HFFc6 (cell line): ENCODE results near the gene UBE2E2. TPM values are rescaled to one million over a fixed set of nuclear protein-coding genes. Genes with fewer than 3 reads are reported as not detected.

ENCODE experiments used
- DNase-seq: peaks from one replicate; pipeline ENCODE4 v3.0.0-alpha.2; 2018
- H3K27ac Mint-ChIP-seq: 2 replicates; pipeline ENCODE4 v1.8.0; 2020; ENCODE audit warnings: mild to moderate bottlenecking, mixed read lengths
- H3K27me3 Mint-ChIP-seq: 2 replicates; pipeline ENCODE4 v1.8.0; 2021; ENCODE audit warnings: mild to moderate bottlenecking, moderate library complexity, mixed read lengths; ENCODE audit not compliant: insufficient read depth
- H3K36me3 Mint-ChIP-seq: 2 replicates; pipeline ENCODE4 v1.8.0; 2021; ENCODE audit warnings: low read depth, mixed read lengths
- H3K4me1 Mint-ChIP-seq: 2 replicates; pipeline ENCODE4 v1.8.0; 2020; ENCODE audit warnings: low read depth, mixed read lengths
- H3K4me3 Mint-ChIP-seq: 2 replicates; pipeline ENCODE4 v1.8.0; 2020; ENCODE audit warnings: mild to moderate bottlenecking, moderate library complexity, mixed read lengths
- H3K9me3 Mint-ChIP-seq: 2 replicates; pipeline ENCODE4 v1.8.0; 2020; ENCODE audit warnings: mild to moderate bottlenecking, mixed read lengths
- CTCF ChIP-seq: fragments of 200-600 bp; sonication (generic); IDR thresholded peaks from 2 replicates; pipeline ENCODE4 v1.5.0; 2021; ENCODE audit warnings: antibody characterized with exemption, mild to moderate bottlenecking
- total RNA-seq, 6 experiments: library from RNA; stranded (reverse); fragmentation: NEBNext Ultra II Directional; extraction: Animal tissue kit (Norgen Biotek cat#: 25700); gene quantifications; 2 replicates in 1 of 6; 3 replicates in 5 of 6; pipeline ENCODE4 v1.2.3, GENCODE V29; 2021

The UBE2E2 gene
- total RNA-seq, 6 experiments from 2014 or later: 38.2 to 53.0 (median 47.2) TPM

DNA sequence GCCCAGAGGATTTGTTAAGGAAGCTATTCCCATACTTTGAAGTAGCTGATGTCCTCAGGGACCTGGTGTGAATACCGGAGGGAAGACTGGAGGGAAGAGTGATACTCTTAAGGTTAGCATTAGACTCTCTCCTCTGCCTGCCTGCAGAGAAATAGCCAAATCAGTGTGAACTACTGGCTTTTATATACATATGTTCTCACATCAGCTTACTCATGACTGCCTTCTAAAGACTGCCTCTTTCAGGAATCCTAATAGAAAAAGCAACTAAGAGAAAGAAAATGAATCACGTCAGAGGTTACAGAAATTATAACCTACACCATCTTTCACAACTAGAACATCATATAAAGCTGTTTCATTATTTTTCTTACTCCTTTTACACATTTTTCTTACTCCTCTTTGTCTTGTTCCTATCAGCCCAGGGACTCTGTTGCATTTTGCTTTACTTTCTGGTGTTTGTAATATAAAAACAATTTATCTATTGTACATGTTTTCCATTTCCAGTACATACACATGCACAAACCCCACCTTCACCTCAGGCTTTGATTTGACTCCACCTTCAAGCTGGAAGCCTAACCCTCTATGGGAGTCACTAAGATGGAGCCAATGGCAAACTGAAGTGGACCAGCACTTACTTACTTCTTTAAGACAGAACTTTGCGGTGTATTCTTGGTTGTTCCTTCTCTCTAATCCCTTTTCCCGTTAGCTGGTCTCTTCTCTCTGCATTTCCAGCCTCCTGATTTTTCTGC is 345.0 kb downstream of the UBE2E2 start:
- peaks cover 20% of the 10 kb centered on the region for H3K4me1 Mint-ChIP-seq
- no peak for DNase-seq

GRCh38 chr3:23548706-23549105 is 345.6 kb downstream of the UBE2E2 start:
- H3K4me3 Mint-ChIP-seq: no peak overlapping the region
- no peak for DNase-seq
- peaks cover 20% of the 10 kb centered on the region for H3K4me1 Mint-ChIP-seq
- no peaks in the 10 kb centered on the region for H3K9me3 Mint-ChIP-seq
- H3K36me3 Mint-ChIP-seq: no peaks in the 10 kb centered on the region
- H3K27ac Mint-ChIP-seq: no peak overlapping the region
- no peaks in the 10 kb centered on the region for H3K27me3 Mint-ChIP-seq
- TF ChIP-seq CTCF: no peak

More for the DNA sequence above, 345.0 kb downstream of the UBE2E2 start:
- no peak overlapping the region for H3K27ac Mint-ChIP-seq
- TF ChIP-seq CTCF: no peak
- H3K36me3 Mint-ChIP-seq: no peaks in the 10 kb centered on the region
- no peaks in the 10 kb centered on the region for H3K9me3 Mint-ChIP-seq
- no peaks in the 10 kb centered on the region for H3K27me3 Mint-ChIP-seq
- H3K4me3 Mint-ChIP-seq: no peak overlapping the region

GRCh38 chr3:23549148-23549910 is 346.2 kb downstream of the UBE2E2 start:
- no peak overlapping the region for H3K27ac Mint-ChIP-seq
- H3K4me3 Mint-ChIP-seq: no peak overlapping the region
- H3K36me3 Mint-ChIP-seq: no peaks in the 10 kb centered on the region
- H3K9me3 Mint-ChIP-seq: no peaks in the 10 kb centered on the region
- H3K27me3 Mint-ChIP-seq: no peaks in the 10 kb centered on the region
- DNase-seq: no peak
- H3K4me1 Mint-ChIP-seq: peaks cover 20% of the 10 kb centered on the region
- TF ChIP-seq CTCF: no peak

DNA sequence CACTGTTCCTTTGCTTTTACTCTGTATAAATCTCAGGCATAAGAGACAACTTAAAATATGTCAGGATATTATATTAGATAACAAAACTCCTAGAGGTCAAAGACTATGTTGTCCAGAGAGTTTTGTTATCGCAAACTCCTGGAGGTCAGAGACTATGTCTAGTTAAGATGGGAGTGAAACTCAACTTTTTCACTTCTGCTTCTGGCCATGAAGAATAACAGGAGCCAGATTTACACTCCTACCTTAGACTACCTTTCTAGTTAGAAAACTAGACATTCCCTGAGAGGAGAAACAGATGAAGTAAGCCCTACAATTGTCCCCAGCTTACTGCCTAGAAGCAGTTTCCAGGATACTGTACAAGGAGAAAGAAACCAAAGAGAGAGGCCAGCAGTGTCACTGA is 347.3 kb downstream of the UBE2E2 start:
- Mint-ChIP-seq H3K27ac (no peak overlapping the region), H3K9me3 (no peaks in the 10 kb centered on the region), H3K4me3 (no peak overlapping the region), H3K27me3 (no peaks in the 10 kb centered on the region), H3K36me3 (no peaks in the 10 kb centered on the region), H3K4me1 (peaks cover 20% of the 10 kb centered on the region)
- TF ChIP-seq CTCF: no peak
- no peak for DNase-seq

DNA sequence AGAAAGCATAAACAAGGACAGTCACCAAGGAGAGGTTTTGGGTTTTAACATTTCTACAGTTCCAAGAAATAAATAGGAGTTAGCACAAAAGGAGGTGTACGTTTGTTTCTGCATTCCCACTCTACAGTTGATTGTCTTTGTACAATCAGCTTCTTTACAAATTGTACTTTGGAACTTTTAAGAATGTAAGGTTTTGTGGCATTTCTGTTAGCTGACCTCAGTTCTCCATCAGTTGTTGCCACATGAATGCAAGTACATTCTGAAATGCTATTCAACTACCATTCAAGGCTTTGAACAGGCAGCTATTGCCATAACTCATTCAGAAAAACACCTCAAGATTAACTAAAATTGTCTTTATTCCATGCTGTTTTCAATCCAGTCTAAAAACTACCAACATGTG is 349.4 kb downstream of the UBE2E2 start:
- DNase-seq: no peak
- Mint-ChIP-seq H3K9me3 (no peaks in the 10 kb centered on the region), H3K36me3 (0 out of 2 replicates have a peak, but pooled peaks cover 4% of the 10 kb centered on the region)

More for the DNA sequence above, 349.4 kb downstream of the UBE2E2 start:
- no peak overlapping the region for H3K27ac Mint-ChIP-seq
- H3K27me3 Mint-ChIP-seq: no peaks in the 10 kb centered on the region
- no peak for TF ChIP-seq CTCF
- H3K4me1 Mint-ChIP-seq: peaks cover 20% of the 10 kb centered on the region
- no peak overlapping the region for H3K4me3 Mint-ChIP-seq
